Neural cell (in vitro differentiated cells): Measurements from ENCODE around the gene SLAMF9. TPM values are rescaled to one million over a fixed set of nuclear protein-coding genes. Genes with fewer than 3 reads are reported as not detected.

ENCODE experiments used
- H2AFZ ChIP-seq: fragments of 200-600, 300-800 bp; sonication (generic), shearing (Covaris generic); 2 replicates; pipeline ENCODE4 v1.6.0; 2014; ENCODE audit warnings: low read depth, mild to moderate bottlenecking, antibody characterized with exemption, low read length, moderate library complexity
- H3F3A ChIP-seq: fragments of 200-600 bp; shearing (Covaris generic); 2 replicates; pipeline ENCODE4 v1.6.1; 2016; ENCODE audit warnings: mild to moderate bottlenecking, moderate library complexity, mixed read lengths, antibody characterized with exemption, low read length; ENCODE audit not compliant: insufficient read depth, poor library complexity, severe bottlenecking
- H3K27ac ChIP-seq: fragments of 200-600, 300-800 bp; sonication (generic), shearing (Covaris generic); 2 replicates; pipeline ENCODE4 v1.5.1; 2014; ENCODE audit warnings: mild to moderate bottlenecking, low read length, moderate library complexity
- H3K27me3 ChIP-seq: fragments of 300-800, 200-600 bp; sonication (generic), shearing (Covaris generic); 2 replicates; pipeline ENCODE4 v1.6.0; 2014; ENCODE audit warnings: mild to moderate bottlenecking, low read depth, low read length, moderate library complexity; ENCODE audit not compliant: insufficient read depth
- H3K36me3 ChIP-seq: fragments of 300-800, 200-600 bp; sonication (generic), shearing (Covaris generic); 2 replicates; pipeline ENCODE4 v1.5.1; 2014; ENCODE audit warnings: mild to moderate bottlenecking, antibody characterized with exemption, low read length, moderate library complexity; ENCODE audit not compliant: insufficient read depth
- H3K4me2 ChIP-seq: fragments of 300-800, 200-600 bp; sonication (generic), shearing (Covaris generic); 2 replicates; pipeline ENCODE4 v1.6.0; 2014; ENCODE audit warnings: mild to moderate bottlenecking, low read length
- H3K4me3 ChIP-seq: fragments of 300-800, 200-600 bp; sonication (generic), shearing (Covaris generic); 2 replicates; pipeline ENCODE4 v1.5.1; 2014; ENCODE audit warnings: mild to moderate bottlenecking, low read length, moderate library complexity
- H3K79me2 ChIP-seq: fragments of 200-600 bp; shearing (Covaris generic); replicated peaks from 2 replicates; pipeline ENCODE4 v1.6.0; 2014; ENCODE audit warnings: mild to moderate bottlenecking, low read length, moderate library complexity; ENCODE audit not compliant: insufficient read depth
- H3K9ac ChIP-seq: fragments of 300-800, 200-600 bp; sonication (generic), shearing (Covaris generic); 2 replicates; pipeline ENCODE4 v1.6.1; 2016; ENCODE audit warnings: mild to moderate bottlenecking, low read length, mixed read lengths
- H3K9me2 ChIP-seq: fragments of 200-600 bp; shearing (Covaris generic); 2 replicates; pipeline ENCODE4 v1.6.1; 2016; ENCODE audit warnings: mild to moderate bottlenecking, low read length, mixed read lengths; ENCODE audit not compliant: insufficient read depth
- H3K9me3 ChIP-seq: fragments of 200-600, 300-800 bp; sonication (generic), shearing (Covaris generic); 2 replicates; pipeline ENCODE4 v1.6.1; 2016; ENCODE audit warnings: mild to moderate bottlenecking, mixed run types, low read length, moderate library complexity, mixed read lengths
- H4K20me1 ChIP-seq: fragments of 200-600 bp; shearing (Covaris generic); 2 replicates; pipeline ENCODE4 v1.6.1; 2016; ENCODE audit warnings: mild to moderate bottlenecking, mixed run types; ENCODE audit not compliant: insufficient read depth
- EP300 ChIP-seq: fragments of 450-650 bp; conservative IDR thresholded peaks from 2 replicates; pipeline ENCODE4 v1.6.1; 2014; ENCODE audit warnings: antibody characterized with exemption, mild to moderate bottlenecking, moderate library complexity; ENCODE audit not compliant: poor library complexity, severe bottlenecking
- EZH2 ChIP-seq: fragments of 200-600, 300-800 bp; shearing (Covaris generic), sonication (generic); IDR thresholded peaks from 2 replicates; pipeline ENCODE4 v1.6.1; 2014; ENCODE audit warnings: antibody characterized with exemption, low read length, borderline replicate concordance, mild to moderate bottlenecking; ENCODE audit not compliant: insufficient read depth, poor library complexity, severe bottlenecking
- MXI1 ChIP-seq: fragments of 450-650 bp; conservative IDR thresholded peaks from 2 replicates; pipeline ENCODE4 v1.6.1; 2014; ENCODE audit warnings: antibody characterized with exemption, mild to moderate bottlenecking; ENCODE audit not compliant: poor library complexity, severe bottlenecking
- POLR2AphosphoS5 ChIP-seq: IDR thresholded peaks from 2 replicates; pipeline ENCODE4 v1.6.1; 2012
- RAD21 ChIP-seq: fragments of 450-650 bp; conservative IDR thresholded peaks from 2 replicates; pipeline ENCODE4 v1.6.1; 2014; ENCODE audit warnings: antibody characterized with exemption, mild to moderate bottlenecking, moderate library complexity
- SMC3 ChIP-seq: fragments of 450-650 bp; conservative IDR thresholded peaks from 2 replicates; pipeline ENCODE4 v1.6.1; 2014; ENCODE audit warnings: antibody characterized with exemption, mild to moderate bottlenecking, moderate library complexity; ENCODE audit not compliant: poor library complexity
- TAF1 ChIP-seq: IDR thresholded peaks from 2 replicates; pipeline ENCODE4 v1.6.1; 2012; ENCODE audit warnings: low read depth
- polyA plus RNA-seq: library from polyadenylated mRNA; depleted of rRNA; stranded (reverse); fragments of >200 nt; gene quantifications from 2 replicates; pipeline ENCODE4 v1.2.3, GENCODE V29; 2014
- TF ChIP-seq, protein P1 (sequence below): IDR thresholded peaks from 2 replicates; pipeline ENCODE4 v1.6.1; 2012; ENCODE audit warnings: borderline replicate concordance
- TF ChIP-seq, protein P2 (sequence below): fragments of 450-650 bp; IDR thresholded peaks from 2 replicates; pipeline ENCODE4 v1.5.1; 2014; ENCODE audit warnings: antibody characterized with exemption, mild to moderate bottlenecking, moderate library complexity; ENCODE audit not compliant: poor library complexity, severe bottlenecking

The SLAMF9 gene
- polyA plus RNA-seq, 1 donor from 2014 or later, result not detected

- TF ChIP-seq, protein P1, sequence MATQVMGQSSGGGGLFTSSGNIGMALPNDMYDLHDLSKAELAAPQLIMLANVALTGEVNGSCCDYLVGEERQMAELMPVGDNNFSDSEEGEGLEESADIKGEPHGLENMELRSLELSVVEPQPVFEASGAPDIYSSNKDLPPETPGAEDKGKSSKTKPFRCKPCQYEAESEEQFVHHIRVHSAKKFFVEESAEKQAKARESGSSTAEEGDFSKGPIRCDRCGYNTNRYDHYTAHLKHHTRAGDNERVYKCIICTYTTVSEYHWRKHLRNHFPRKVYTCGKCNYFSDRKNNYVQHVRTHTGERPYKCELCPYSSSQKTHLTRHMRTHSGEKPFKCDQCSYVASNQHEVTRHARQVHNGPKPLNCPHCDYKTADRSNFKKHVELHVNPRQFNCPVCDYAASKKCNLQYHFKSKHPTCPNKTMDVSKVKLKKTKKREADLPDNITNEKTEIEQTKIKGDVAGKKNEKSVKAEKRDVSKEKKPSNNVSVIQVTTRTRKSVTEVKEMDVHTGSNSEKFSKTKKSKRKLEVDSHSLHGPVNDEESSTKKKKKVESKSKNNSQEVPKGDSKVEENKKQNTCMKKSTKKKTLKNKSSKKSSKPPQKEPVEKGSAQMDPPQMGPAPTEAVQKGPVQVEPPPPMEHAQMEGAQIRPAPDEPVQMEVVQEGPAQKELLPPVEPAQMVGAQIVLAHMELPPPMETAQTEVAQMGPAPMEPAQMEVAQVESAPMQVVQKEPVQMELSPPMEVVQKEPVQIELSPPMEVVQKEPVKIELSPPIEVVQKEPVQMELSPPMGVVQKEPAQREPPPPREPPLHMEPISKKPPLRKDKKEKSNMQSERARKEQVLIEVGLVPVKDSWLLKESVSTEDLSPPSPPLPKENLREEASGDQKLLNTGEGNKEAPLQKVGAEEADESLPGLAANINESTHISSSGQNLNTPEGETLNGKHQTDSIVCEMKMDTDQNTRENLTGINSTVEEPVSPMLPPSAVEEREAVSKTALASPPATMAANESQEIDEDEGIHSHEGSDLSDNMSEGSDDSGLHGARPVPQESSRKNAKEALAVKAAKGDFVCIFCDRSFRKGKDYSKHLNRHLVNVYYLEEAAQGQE, result peak; percentile 2
- TF ChIP-seq, protein P2, sequence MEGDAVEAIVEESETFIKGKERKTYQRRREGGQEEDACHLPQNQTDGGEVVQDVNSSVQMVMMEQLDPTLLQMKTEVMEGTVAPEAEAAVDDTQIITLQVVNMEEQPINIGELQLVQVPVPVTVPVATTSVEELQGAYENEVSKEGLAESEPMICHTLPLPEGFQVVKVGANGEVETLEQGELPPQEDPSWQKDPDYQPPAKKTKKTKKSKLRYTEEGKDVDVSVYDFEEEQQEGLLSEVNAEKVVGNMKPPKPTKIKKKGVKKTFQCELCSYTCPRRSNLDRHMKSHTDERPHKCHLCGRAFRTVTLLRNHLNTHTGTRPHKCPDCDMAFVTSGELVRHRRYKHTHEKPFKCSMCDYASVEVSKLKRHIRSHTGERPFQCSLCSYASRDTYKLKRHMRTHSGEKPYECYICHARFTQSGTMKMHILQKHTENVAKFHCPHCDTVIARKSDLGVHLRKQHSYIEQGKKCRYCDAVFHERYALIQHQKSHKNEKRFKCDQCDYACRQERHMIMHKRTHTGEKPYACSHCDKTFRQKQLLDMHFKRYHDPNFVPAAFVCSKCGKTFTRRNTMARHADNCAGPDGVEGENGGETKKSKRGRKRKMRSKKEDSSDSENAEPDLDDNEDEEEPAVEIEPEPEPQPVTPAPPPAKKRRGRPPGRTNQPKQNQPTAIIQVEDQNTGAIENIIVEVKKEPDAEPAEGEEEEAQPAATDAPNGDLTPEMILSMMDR, result peak; percentile 97
- TF ChIP-seq EP300, result peak; percentile 23
- peak; percentile 91 for TF ChIP-seq RAD21
- TF ChIP-seq EZH2, result no peak
- TF ChIP-seq MXI1, result peak; percentile 93
- TF ChIP-seq POLR2AphosphoS5, result peak; percentile 59
- TF ChIP-seq SMC3, result peak; percentile 92
- TF ChIP-seq TAF1, result no peak
- no peaks in the 10 kb centered on the region for H3K9me3 ChIP-seq
- peak within 1 kb of the TSS; percentile 2 for H3K27ac ChIP-seq
- peak within 1 kb of the TSS; percentile 56 for H2AFZ ChIP-seq
- peak within 1 kb of the TSS; percentile 61 for H3K9ac ChIP-seq
- no peaks in the 10 kb centered on the region for H4K20me1 ChIP-seq
- H3K36me3 ChIP-seq, result no peaks in the 10 kb centered on the region
- no peaks in the 10 kb centered on the region for H3K9me2 ChIP-seq
- H3K79me2 ChIP-seq, result peaks cover 19% of the 10 kb centered on the region
- peak within 1 kb of the TSS; percentile 72 for H3K4me3 ChIP-seq
- no peaks in the 10 kb centered on the region for H3K27me3 ChIP-seq
- peak within 1 kb of the TSS; percentile 59 for H3K4me2 ChIP-seq
- no peaks in the 10 kb centered on the region for H3F3A ChIP-seq
Observed at GRCh38 chr1:159945483-159946241, 8.4 kb downstream of the SLAMF9 start, which contains the start of gene IGSF9. Gene IGSF9, minus strand, starts transcription at chr1:159945613. Its CDS starts 2,159 bp downstream, at chr1:159943454.

DNA sequence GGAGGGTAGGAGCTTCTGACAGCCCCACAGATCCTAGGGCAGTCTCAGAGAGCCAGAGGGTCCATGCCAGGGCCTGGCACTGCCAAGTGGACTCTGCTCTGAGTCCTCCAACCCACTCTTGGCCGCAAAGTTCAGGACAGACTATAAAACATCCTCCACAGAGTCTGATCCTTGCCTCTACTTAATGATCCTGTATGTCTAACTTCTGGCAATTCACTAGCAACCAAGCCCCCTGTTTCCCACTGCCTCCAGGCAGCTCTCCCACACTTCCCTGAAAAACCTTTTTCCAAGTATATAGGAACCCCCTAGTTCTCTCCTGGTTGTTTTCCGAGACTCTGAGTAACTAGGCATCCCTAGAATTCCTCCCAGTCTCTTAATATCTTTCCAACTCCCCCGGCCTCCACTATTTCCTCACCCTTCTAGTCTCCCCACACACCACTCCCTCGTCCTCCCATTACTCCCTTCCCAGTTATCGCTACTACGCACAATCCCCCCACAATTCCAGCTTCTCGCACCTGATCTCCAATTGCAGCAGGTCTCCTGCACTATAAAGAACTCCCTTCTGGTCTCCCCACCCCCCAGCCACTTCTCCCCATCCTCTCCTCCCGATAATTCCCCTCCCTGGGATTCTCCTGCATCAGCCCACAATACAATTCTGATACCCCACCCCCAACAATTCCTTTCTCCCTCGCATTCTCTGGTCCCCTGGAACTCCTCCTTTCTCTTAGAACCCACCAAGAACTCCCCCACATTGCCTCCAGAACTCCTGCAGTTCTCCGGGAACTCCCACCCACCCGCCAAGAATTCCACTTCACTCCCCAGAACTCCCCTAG lies 9.2 kb downstream of the SLAMF9 start:
- Histone ChIP-seq H3K9ac (peak overlapping the region; percentile 61), H3K27me3 (no peaks in the 10 kb centered on the region), H3K36me3 (no peaks in the 10 kb centered on the region), H3K9me3 (no peaks in the 10 kb centered on the region), H4K20me1 (no peaks in the 10 kb centered on the region), H3K4me3 (peak overlapping the region; percentile 72), H3K4me2 (peak overlapping the region; percentile 59), H2AFZ (peak overlapping the region; percentile 56), H3F3A (no peaks in the 10 kb centered on the region), H3K27ac (peak overlapping the region; percentile 2), H3K9me2 (no peaks in the 10 kb centered on the region), H3K79me2 (peaks cover 19% of the 10 kb centered on the region)
- TF ChIP-seq SMC3, result no peak
- TF ChIP-seq, protein P1, result peak; percentile 49
